Measurements from ENCODE around the gene ANKRD28. TPM values are rescaled to one million over a fixed set of nuclear protein-coding genes. Genes with fewer than 3 reads are reported as not detected.

ANKRD28 gene
- total RNA-seq, 1 experiment from 2014 or later, result 53.0 TPM

DNA sequence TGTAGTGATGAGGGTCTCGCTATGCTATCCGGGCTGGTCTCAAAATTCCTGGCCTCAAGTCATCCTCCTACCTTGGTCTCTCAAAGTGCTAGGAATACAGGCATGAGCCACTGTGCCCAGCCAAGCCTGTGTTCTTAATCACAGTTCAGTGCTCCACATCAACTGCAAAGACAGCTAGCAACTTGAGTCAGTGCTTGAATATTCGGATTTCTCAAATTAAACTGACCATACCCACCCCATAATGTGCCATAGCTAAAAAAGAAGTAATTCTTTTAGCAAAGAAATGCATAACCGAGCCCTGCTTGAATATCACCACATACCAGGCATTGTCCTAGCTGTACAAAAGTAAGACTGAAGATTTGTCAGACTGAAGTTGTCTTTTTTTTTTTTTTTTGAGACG, 107.0 kb downstream of the ANKRD28 start:
- H2AFZ ChIP-seq (ENCODE audit: low read length), result no peak overlapping the region
- no peaks in the 10 kb centered on the region for H3K4me1 ChIP-seq (ENCODE audit: insufficient read depth, low read length)
- H3K9me3 ChIP-seq (ENCODE audit: low read length), result no peaks in the 10 kb centered on the region
- ATAC-seq (no peak), DNase-seq (no peak)
- no peak for TF ChIP-seq EZH2 (IDR thresholded peaks at IDR 0.05; ENCODE audit: low read length, unreplicated experiment)
- no peak for TF ChIP-seq CTCF (conservative IDR thresholded peaks at IDR 0.05; ENCODE audit: low read depth, low read length)
- TF ChIP-seq EZH2phosphoT487 (IDR thresholded peaks at IDR 0.05; ENCODE audit: borderline replicate concordance, low read length), result no peak
- H3K27me3 ChIP-seq (ENCODE audit: low read length), result no peaks in the 10 kb centered on the region
- ChIA-PET POLR2A (ENCODE audit: unreplicated experiment) (interaction anchor here (0.6 kb wide), 1 partner anchor 133 kb away, joined by 6 read pairs; no protein-coding TSS in a partner anchor), CTCF (interaction anchor here (0.6 kb wide), 1 partner anchor 65 kb away, joined by 3 read pairs; no protein-coding TSS in a partner anchor)
- H3F3A ChIP-seq (ENCODE audit: low read length, unreplicated experiment), result no peaks in the 10 kb centered on the region
- no peaks in the 10 kb centered on the region for H3K79me2 ChIP-seq (ENCODE audit: low read length)
- peaks cover 21% of the 10 kb centered on the region; the same call in 1 of the 2 replicates for H3K36me3 ChIP-seq (ENCODE audit: low read depth, low read length)
- intact Hi-C loops (cut with micrococcal nuclease), result loop anchor here (10.0 kb wide), 1 partner anchor 354 kb away; no protein-coding TSS in a partner anchor
- H3K27ac ChIP-seq (ENCODE audit: low read length), result no peak overlapping the region
- BruUV-seq (replicated peaks), result no TSS peak
- no peak overlapping the region for H3K4me2 ChIP-seq (ENCODE audit: low read length)
- H4K20me1 ChIP-seq (ENCODE audit: low read length), result no peaks in the 10 kb centered on the region
- no peaks in the 10 kb centered on the region for H3K9me2 ChIP-seq (replicated peaks; ENCODE audit: low read length)
- no peak overlapping the region for H3K4me3 ChIP-seq (ENCODE audit: low read length)
- no peak overlapping the region for H3K9ac ChIP-seq (ENCODE audit: low read length)

- Histone ChIP-seq H3K9ac (ENCODE audit: low read length) (no peak overlapping the region), H3K27me3 (ENCODE audit: low read length) (no peaks in the 10 kb centered on the region), H3K9me2 (replicated peaks; ENCODE audit: low read length) (no peaks in the 10 kb centered on the region), H3K79me2 (ENCODE audit: low read length) (no peaks in the 10 kb centered on the region), H3K4me1 (ENCODE audit: insufficient read depth, low read length) (no peaks in the 10 kb centered on the region), H2AFZ (ENCODE audit: low read length) (no peak overlapping the region), H3K36me3 (ENCODE audit: low read depth, low read length) (peaks cover 26% of the 10 kb centered on the region), H3K9me3 (ENCODE audit: low read length) (no peaks in the 10 kb centered on the region), H3K27ac (ENCODE audit: low read length) (no peak overlapping the region), H4K20me1 (ENCODE audit: low read length) (no peaks in the 10 kb centered on the region), H3F3A (ENCODE audit: low read length, unreplicated experiment) (no peaks in the 10 kb centered on the region), H3K4me2 (ENCODE audit: low read length) (no peak overlapping the region), H3K4me3 (ENCODE audit: low read length) (no peak overlapping the region)
- no TSS peak for BruUV-seq (replicated peaks)
- no peak for DNase-seq
- intact Hi-C loops (cut with micrococcal nuclease), result loop anchor here (10.0 kb wide), 1 partner anchor 355 kb away; no protein-coding TSS in a partner anchor
- no peak for ATAC-seq
- ChIA-PET POLR2A (ENCODE audit: unreplicated experiment) (interaction anchor here (0.6 kb wide), 1 partner anchor 132 kb away, joined by 6 read pairs; no protein-coding TSS in a partner anchor), CTCF (interaction anchor here (0.6 kb wide), 1 partner anchor 65 kb away, joined by 3 read pairs; no protein-coding TSS in a partner anchor)
- TF ChIP-seq EZH2 (IDR thresholded peaks at IDR 0.05; ENCODE audit: low read length, unreplicated experiment) (no peak), CTCF (conservative IDR thresholded peaks at IDR 0.05; ENCODE audit: low read depth, low read length) (no peak), EZH2phosphoT487 (IDR thresholded peaks at IDR 0.05; ENCODE audit: borderline replicate concordance, low read length) (no peak)
These were observed 107.5 kb downstream of the ANKRD28 start for GRCh38 chr3:15690230-15690629.

- no peak overlapping the region for H3K4me2 ChIP-seq (ENCODE audit: low read length)
- H3K79me2 ChIP-seq (ENCODE audit: low read length), result no peaks in the 10 kb centered on the region
- TF ChIP-seq EZH2 (IDR thresholded peaks at IDR 0.05; ENCODE audit: low read length, unreplicated experiment) (no peak), EZH2phosphoT487 (IDR thresholded peaks at IDR 0.05; ENCODE audit: borderline replicate concordance, low read length) (no peak), CTCF (conservative IDR thresholded peaks at IDR 0.05; ENCODE audit: low read depth, low read length) (no peak)
- no peak overlapping the region for H3K27ac ChIP-seq (ENCODE audit: low read length)
- POLR2A ChIA-PET (ENCODE audit: unreplicated experiment), result no interaction called here
- no peak overlapping the region for H3K9ac ChIP-seq (ENCODE audit: low read length)
- no peak overlapping the region for H2AFZ ChIP-seq (ENCODE audit: low read length)
- H3F3A ChIP-seq (ENCODE audit: low read length, unreplicated experiment), result no peaks in the 10 kb centered on the region
- DNase-seq (no peak), ATAC-seq (no peak)
- BruUV-seq (replicated peaks), result no TSS peak
- no peaks in the 10 kb centered on the region for H3K27me3 ChIP-seq (ENCODE audit: low read length)
- no peaks in the 10 kb centered on the region for H3K9me2 ChIP-seq (replicated peaks; ENCODE audit: low read length)
- intact Hi-C loops (cut with micrococcal nuclease), result no loop called here
- no peaks in the 10 kb centered on the region for H3K4me1 ChIP-seq (ENCODE audit: insufficient read depth, low read length)
- no peaks in the 10 kb centered on the region for H4K20me1 ChIP-seq (ENCODE audit: low read length)
- no peaks in the 10 kb centered on the region for H3K9me3 ChIP-seq (ENCODE audit: low read length)
- H3K36me3 ChIP-seq (ENCODE audit: low read depth, low read length), result peaks cover 43% of the 10 kb centered on the region
- no peak overlapping the region for H3K4me3 ChIP-seq (ENCODE audit: low read length)
- CTCF ChIA-PET, result no interaction called here
These were observed 111.9 kb downstream of the ANKRD28 start for GRCh38 chr3:15685927-15686326.

Measured in PC-3 (cell line).